Mesothelial cell of epicardium (in vitro differentiated cells): ENCODE results near the gene PRKACA. TPM values are rescaled to one million over a fixed set of nuclear protein-coding genes. Genes with fewer than 3 reads are reported as not detected.
A peak's percentile ranks its signal among the peaks of the same experiment; 100 is the strongest.

Source experiments
- DNase-seq, 2 experiments: peaks; one replicate each; pipeline ENCODE4 v3.0.0; 2021; ENCODE audit warnings: low spot score in 2 of 2; ENCODE audit not compliant: unreplicated experiment in 2 of 2
- H3K27ac Mint-ChIP-seq: 2 replicates; pipeline ENCODE4 v1.8.0; 2021; ENCODE audit warnings: mixed read lengths
- H3K27me3 Mint-ChIP-seq: 2 replicates; pipeline ENCODE4 v1.8.0; 2021; ENCODE audit warnings: low read depth, mixed read lengths
- H3K36me3 Mint-ChIP-seq: 2 replicates; pipeline ENCODE4 v1.8.0; 2021; ENCODE audit warnings: mixed read lengths
- H3K4me1 Mint-ChIP-seq: 2 replicates; pipeline ENCODE4 v1.8.0; 2021; ENCODE audit warnings: mixed read lengths
- H3K4me3 Mint-ChIP-seq: 2 replicates; pipeline ENCODE4 v1.8.0; 2021; ENCODE audit warnings: mild to moderate bottlenecking, moderate library complexity, mixed read lengths
- H3K9me3 Mint-ChIP-seq: 2 replicates; pipeline ENCODE4 v1.8.0; 2021; ENCODE audit warnings: mixed read lengths
- CTCF ChIP-seq: fragments of 200-600 bp; sonication (generic); IDR thresholded peaks from one replicate; pipeline ENCODE4 v1.5.0; 2021; ENCODE audit warnings: antibody characterized with exemption; ENCODE audit not compliant: unreplicated experiment
- total RNA-seq: library from RNA; stranded (reverse); gene quantifications from 3 replicates; pipeline ENCODE4 v1.2.1, GENCODE V29; 2021

PRKACA gene
- total RNA-seq, 1 donor from 2014 or later = 80.9 TPM

- H3K36me3 Mint-ChIP-seq = no peaks in the 10 kb centered on the region
- peak within 1 kb of the TSS; percentile 98 for H3K27ac Mint-ChIP-seq
- H3K4me1 Mint-ChIP-seq = peaks cover 27% of the 10 kb centered on the region
- no peaks in the 10 kb centered on the region for H3K9me3 Mint-ChIP-seq
- peak within 1 kb of the TSS; percentile 90 for H3K4me3 Mint-ChIP-seq
- no peaks in the 10 kb centered on the region for H3K27me3 Mint-ChIP-seq
- DNase-seq = peak; percentile 97 to 98
- TF ChIP-seq CTCF = peak; percentile 63
Measured at GRCh38 chr19:14136509-14137281, 19.1 kb upstream of the PRKACA start, which contains the start of gene ASF1B. ASF1B (minus strand) TSS chr19:14136589; CDS start chr19:14136456, 133 bp downstream.

- Mint-ChIP-seq H3K4me1 (peaks cover 27% of the 10 kb centered on the region), H3K36me3 (no peaks in the 10 kb centered on the region), H3K27ac (peak overlapping the region; percentile 86)
Measured at GRCh38 chr19:14135985-14136508, 18.5 kb upstream of the PRKACA start.

GRCh38 chr19:14135355-14135754 is 17.8 kb upstream of the PRKACA start:
- Mint-ChIP-seq H3K4me1 (peaks cover 27% of the 10 kb centered on the region), H3K27me3 (no peaks in the 10 kb centered on the region), H3K4me3 (peak overlapping the region; percentile 90), H3K36me3 (no peaks in the 10 kb centered on the region), H3K27ac (peak overlapping the region; percentile 86), H3K9me3 (no peaks in the 10 kb centered on the region)
- no peak for TF ChIP-seq CTCF
- DNase-seq = no peak

More at GRCh38 chr19:14135985-14136508, 18.5 kb upstream of the PRKACA start:
- DNase-seq = no peak
- TF ChIP-seq CTCF = no peak
- Mint-ChIP-seq H3K27me3 (no peaks in the 10 kb centered on the region), H3K9me3 (no peaks in the 10 kb centered on the region), H3K4me3 (peak overlapping the region; percentile 90)

GRCh38 chr19:14127929-14128509 is 10.5 kb upstream of the PRKACA start:
- DNase-seq = no peak
- Mint-ChIP-seq H3K27ac (no peak overlapping the region), H3K4me1 (no peaks in the 10 kb centered on the region), H3K27me3 (no peaks in the 10 kb centered on the region), H3K4me3 (no peak overlapping the region), H3K9me3 (no peaks in the 10 kb centered on the region), H3K36me3 (no peaks in the 10 kb centered on the region)
- TF ChIP-seq CTCF = no peak

- Mint-ChIP-seq H3K27ac (no peak overlapping the region), H3K27me3 (no peaks in the 10 kb centered on the region), H3K36me3 (no peaks in the 10 kb centered on the region), H3K4me1 (no peaks in the 10 kb centered on the region), H3K9me3 (no peaks in the 10 kb centered on the region), H3K4me3 (no peak overlapping the region)
- no peak for DNase-seq
- TF ChIP-seq CTCF = no peak
Measured at GRCh38 chr19:14127176-14127575, 9.6 kb upstream of the PRKACA start.
